Uterus (tissue), 4 donors: ENCODE measurements around the gene DUOX2. TPM values are rescaled to one million over a fixed set of nuclear protein-coding genes. Genes with fewer than 3 reads are reported as not detected.
"Not testable (repeated sequence)": the region's sequence is repeated elsewhere in the genome, so short reads cannot be mapped to it uniquely, and the experiment has no call there.

ENCODE experiments used
- DNase-seq, 2 donors: peaks; one replicate each; pipeline ENCODE4 v3.0.0-alpha.2; 2019 to 2020
- H3K27ac ChIP-seq, 2 donors: fragments of 200-600 bp; sonication (generic); 1 replicate in 1 of 2; 2 replicates in 1 of 2; pipeline ENCODE4 v1.5.1; 2016 to 2018
- H3K27me3 ChIP-seq, 2 donors: fragments of 200-600 bp; sonication (generic); one replicate each; pipeline ENCODE4 v1.5.1; 2018 to 2019; ENCODE audit warnings: control low read depth in 1 of 2
- H3K36me3 ChIP-seq, 2 donors: fragments of 200-600 bp; sonication (generic); one replicate each; pipeline ENCODE4 v1.5.1; 2019; ENCODE audit warnings: control low read depth in 1 of 2
- H3K4me1 ChIP-seq, 2 donors: fragments of 200-600 bp; sonication (generic); one replicate each; pipeline ENCODE4 v1.5.1; 2018 to 2019; ENCODE audit warnings: control low read depth in 1 of 2
- H3K4me3 ChIP-seq, 2 donors: fragments of 200-600 bp; sonication (generic); 1 replicate in 1 of 2; 2 replicates in 1 of 2; pipeline ENCODE4 v1.5.1; 2018 to 2019; ENCODE audit warnings: mild to moderate bottlenecking in 1 of 2
- H3K9me3 ChIP-seq, 2 donors: fragments of 200-600 bp; sonication (generic); one replicate each; pipeline ENCODE4 v1.5.1; 2019; ENCODE audit warnings: control low read depth in 1 of 2
- POLR2A ChIP-seq, 2 donors: fragments of 450-650 bp; IDR thresholded peaks; one replicate each; pipeline ENCODE4 v1.6.1; 2016; ENCODE audit warnings: antibody characterized with exemption in 2 of 2, mild to moderate bottlenecking in 1 of 2, moderate library complexity in 1 of 2
- intact Hi-C: fragments of 100-400 bp; cut with DNase I; formaldehyde crosslinking; loops from one replicate; pipeline ENCODE4 v1.15.1; 2023; ENCODE audit warnings: low total_unique reads
- total RNA-seq, 4 donors: library from RNA; depleted of rRNA in 3 of 4; stranded (reverse); fragments of >200 nt in 3 of 4; gene quantifications; one replicate each; pipeline versions ENCODE4 v1.1.0 to v1.2.4, GENCODE V29; 2014 to 2023
- TF ChIP-seq, protein P1 (sequence below), 4 experiments: fragments of 200-600 bp in 2 of 4; fragments of 450-650 bp in 2 of 4; sonication (generic) in 2 of 4; IDR thresholded peaks; one replicate each; pipeline ENCODE4 v1.5.1; 2016 to 2019; ENCODE audit warnings: antibody characterized with exemption in 4 of 4, mild to moderate bottlenecking in 2 of 4, moderate library complexity in 1 of 4
- donor health status: DM: yes; HTN: yes; CAD: no.

Gene DUOX2
- total RNA-seq, 4 donors from 2014 or later: under 0.01 to 0.70 (median under 0.01) TPM; not detected in 1

GRCh38 chr15:45069942-45070360 lies 44.0 kb downstream of the DUOX2 start:
- H3K27me3 ChIP-seq, H3K4me3 ChIP-seq, intact Hi-C loops, H3K36me3 ChIP-seq, DNase-seq, H3K4me1 ChIP-seq, H3K27ac ChIP-seq, H3K9me3 ChIP-seq: not testable (repeated sequence)

GRCh38 chr15:45064386-45064785 lies 49.6 kb downstream of the DUOX2 start:
- Histone ChIP-seq H3K27ac (no peak overlapping the region), H3K9me3 (no peaks in the 10 kb centered on the region), H3K4me1 (no peaks in the 10 kb centered on the region), H3K27me3 (no peaks in the 10 kb centered on the region), H3K4me3 (no peak overlapping the region), H3K36me3 (no peaks in the 10 kb centered on the region)
- intact Hi-C loops: no loop called here
- TF ChIP-seq, protein P1, sequence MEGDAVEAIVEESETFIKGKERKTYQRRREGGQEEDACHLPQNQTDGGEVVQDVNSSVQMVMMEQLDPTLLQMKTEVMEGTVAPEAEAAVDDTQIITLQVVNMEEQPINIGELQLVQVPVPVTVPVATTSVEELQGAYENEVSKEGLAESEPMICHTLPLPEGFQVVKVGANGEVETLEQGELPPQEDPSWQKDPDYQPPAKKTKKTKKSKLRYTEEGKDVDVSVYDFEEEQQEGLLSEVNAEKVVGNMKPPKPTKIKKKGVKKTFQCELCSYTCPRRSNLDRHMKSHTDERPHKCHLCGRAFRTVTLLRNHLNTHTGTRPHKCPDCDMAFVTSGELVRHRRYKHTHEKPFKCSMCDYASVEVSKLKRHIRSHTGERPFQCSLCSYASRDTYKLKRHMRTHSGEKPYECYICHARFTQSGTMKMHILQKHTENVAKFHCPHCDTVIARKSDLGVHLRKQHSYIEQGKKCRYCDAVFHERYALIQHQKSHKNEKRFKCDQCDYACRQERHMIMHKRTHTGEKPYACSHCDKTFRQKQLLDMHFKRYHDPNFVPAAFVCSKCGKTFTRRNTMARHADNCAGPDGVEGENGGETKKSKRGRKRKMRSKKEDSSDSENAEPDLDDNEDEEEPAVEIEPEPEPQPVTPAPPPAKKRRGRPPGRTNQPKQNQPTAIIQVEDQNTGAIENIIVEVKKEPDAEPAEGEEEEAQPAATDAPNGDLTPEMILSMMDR (IDR thresholded peaks at IDR 0.05): no peak
- no peak for TF ChIP-seq POLR2A (IDR thresholded peaks at IDR 0.05)
- DNase-seq: no peak

DNA sequence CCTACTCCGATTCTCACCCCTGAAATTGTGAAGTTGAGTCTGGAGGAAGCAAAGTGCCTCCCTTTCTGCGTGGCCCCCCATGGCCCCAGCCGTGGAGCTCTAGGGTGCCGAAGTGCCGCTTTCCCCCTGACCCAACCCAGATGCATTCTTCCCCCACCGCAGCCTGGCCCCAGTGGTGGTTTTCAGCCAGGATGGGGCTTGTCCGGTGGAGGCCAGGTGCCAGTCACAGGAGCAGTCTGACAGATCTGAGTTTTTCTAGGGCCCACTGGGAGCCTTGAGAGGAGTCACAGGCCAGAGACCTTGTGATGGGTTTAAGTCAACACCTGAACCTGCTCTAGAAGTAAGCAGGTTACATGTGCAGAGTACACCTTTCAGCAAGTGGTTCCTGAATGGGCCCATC lies 51.7 kb downstream of the DUOX2 start:
- H3K4me3 ChIP-seq, H3K27me3 ChIP-seq, H3K36me3 ChIP-seq, DNase-seq, H3K9me3 ChIP-seq, H3K4me1 ChIP-seq, H3K27ac ChIP-seq, intact Hi-C loops: not testable (repeated sequence)

GRCh38 chr15:45058690-45059675 lies 55.0 kb downstream of the DUOX2 start:
- H3K27ac ChIP-seq: not testable (repeated sequence)

DNA sequence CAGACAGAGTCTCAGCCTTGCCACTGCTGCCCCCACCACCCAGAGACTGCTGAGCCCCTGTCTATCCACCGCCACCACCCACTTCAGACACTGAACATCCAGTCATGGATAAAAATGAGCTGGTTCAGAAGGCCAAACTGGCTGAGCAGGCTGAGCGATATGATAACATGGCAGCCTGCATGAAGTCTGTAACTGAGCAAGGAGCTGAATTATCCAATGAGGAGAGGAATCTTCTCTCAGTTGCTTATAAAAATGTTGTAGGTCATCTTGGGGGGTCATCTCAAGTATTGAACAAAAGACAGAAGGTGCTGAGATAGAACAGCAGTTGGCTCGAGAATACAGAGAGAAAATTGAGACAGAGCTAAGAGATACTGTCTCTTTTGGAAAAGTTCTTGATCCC lies 61.3 kb downstream of the DUOX2 start:
- intact Hi-C loops, H3K36me3 ChIP-seq, H3K27ac ChIP-seq, H3K4me3 ChIP-seq, H3K9me3 ChIP-seq, DNase-seq, H3K4me1 ChIP-seq, H3K27me3 ChIP-seq: not testable (repeated sequence)

More at GRCh38 chr15:45058690-45059675, 55.0 kb downstream of the DUOX2 start:
- H3K27me3 ChIP-seq, H3K9me3 ChIP-seq, intact Hi-C loops, H3K4me1 ChIP-seq, H3K4me3 ChIP-seq, DNase-seq, H3K36me3 ChIP-seq: not testable (repeated sequence)

GRCh38 chr15:45050587-45050986 lies 63.4 kb downstream of the DUOX2 start:
- TF ChIP-seq, protein P1 (IDR thresholded peaks at IDR 0.05): no peak
- no peak for TF ChIP-seq POLR2A (IDR thresholded peaks at IDR 0.05)
- H3K27ac ChIP-seq: no peak overlapping the region
- no peaks in the 10 kb centered on the region for H3K4me1 ChIP-seq
- DNase-seq: no peak
- intact Hi-C loops: no loop called here
- no peaks in the 10 kb centered on the region for H3K36me3 ChIP-seq
- H3K4me3 ChIP-seq: no peak overlapping the region
- no peaks in the 10 kb centered on the region for H3K9me3 ChIP-seq
- H3K27me3 ChIP-seq: no peaks in the 10 kb centered on the region

GRCh38 chr15:45048794-45049631 lies 65.0 kb downstream of the DUOX2 start:
- no peak for DNase-seq
- Histone ChIP-seq H3K4me1 (no peaks in the 10 kb centered on the region), H3K9me3 (no peaks in the 10 kb centered on the region), H3K4me3 (no peak overlapping the region), H3K27me3 (no peaks in the 10 kb centered on the region), H3K27ac (no peak overlapping the region), H3K36me3 (no peaks in the 10 kb centered on the region)
- intact Hi-C loops: no loop called here
- TF ChIP-seq, protein P1 (IDR thresholded peaks at IDR 0.05): no peak
- TF ChIP-seq POLR2A (IDR thresholded peaks at IDR 0.05): no peak

GRCh38 chr15:45048449-45048793 lies 65.6 kb downstream of the DUOX2 start:
- intact Hi-C loops, H3K27ac ChIP-seq, H3K4me1 ChIP-seq, H3K4me3 ChIP-seq, H3K27me3 ChIP-seq, H3K9me3 ChIP-seq, DNase-seq, H3K36me3 ChIP-seq: not testable (repeated sequence)

DNA sequence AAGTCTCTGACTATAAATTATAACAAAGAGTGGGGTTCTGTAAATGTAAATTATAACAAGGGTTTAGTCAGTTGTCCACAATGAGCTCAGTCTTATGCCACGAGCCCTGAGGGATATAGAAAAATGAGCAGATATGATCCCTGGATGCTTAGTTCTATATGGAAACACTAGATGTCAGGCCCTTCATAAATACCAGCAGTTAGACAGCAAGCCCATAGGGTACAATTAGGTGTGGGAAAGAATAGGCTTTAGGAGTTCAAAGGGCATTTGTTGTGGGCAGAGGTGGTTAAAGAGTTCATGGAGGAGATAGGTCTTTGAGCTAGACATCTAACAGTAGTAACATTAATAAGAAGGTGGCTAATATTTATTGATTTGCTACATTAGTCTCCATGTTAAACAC lies 69.7 kb downstream of the DUOX2 start:
- H3K9me3 ChIP-seq, DNase-seq, H3K4me3 ChIP-seq, H3K36me3 ChIP-seq, H3K27ac ChIP-seq, intact Hi-C loops, H3K27me3 ChIP-seq, H3K4me1 ChIP-seq: not testable (repeated sequence)

GRCh38 chr15:45042859-45043258 lies 71.1 kb downstream of the DUOX2 start:
- intact Hi-C loops, H3K4me3 ChIP-seq, H3K27me3 ChIP-seq: not testable (repeated sequence)

More at GRCh38 chr15:45042859-45043258, 71.1 kb downstream of the DUOX2 start:
- not testable (repeated sequence) for DNase-seq, H3K36me3 ChIP-seq, H3K9me3 ChIP-seq, H3K27ac ChIP-seq, H3K4me1 ChIP-seq
